Glomerular endothelial cell (primary cell): ENCODE measurements around the gene RAVER1. TPM values are rescaled to one million over a fixed set of nuclear protein-coding genes. Genes with fewer than 3 reads are reported as not detected.

Experiments
- DNase-seq: peaks from one replicate; pipeline ENCODE4 v3.0.0-alpha.2; 2011; ENCODE audit warnings: low read depth, low spot score; ENCODE audit errors: extremely low read depth
- total RNA-seq: library from RNA; depleted of rRNA; stranded (reverse); fragments of >200 nt; gene quantifications from 2 replicates; pipeline ENCODE4 v1.2.3, GENCODE V29; 2015

RAVER1 gene
- total RNA-seq, 1 donor from 2014 or later, result 68.2 TPM

DNA sequence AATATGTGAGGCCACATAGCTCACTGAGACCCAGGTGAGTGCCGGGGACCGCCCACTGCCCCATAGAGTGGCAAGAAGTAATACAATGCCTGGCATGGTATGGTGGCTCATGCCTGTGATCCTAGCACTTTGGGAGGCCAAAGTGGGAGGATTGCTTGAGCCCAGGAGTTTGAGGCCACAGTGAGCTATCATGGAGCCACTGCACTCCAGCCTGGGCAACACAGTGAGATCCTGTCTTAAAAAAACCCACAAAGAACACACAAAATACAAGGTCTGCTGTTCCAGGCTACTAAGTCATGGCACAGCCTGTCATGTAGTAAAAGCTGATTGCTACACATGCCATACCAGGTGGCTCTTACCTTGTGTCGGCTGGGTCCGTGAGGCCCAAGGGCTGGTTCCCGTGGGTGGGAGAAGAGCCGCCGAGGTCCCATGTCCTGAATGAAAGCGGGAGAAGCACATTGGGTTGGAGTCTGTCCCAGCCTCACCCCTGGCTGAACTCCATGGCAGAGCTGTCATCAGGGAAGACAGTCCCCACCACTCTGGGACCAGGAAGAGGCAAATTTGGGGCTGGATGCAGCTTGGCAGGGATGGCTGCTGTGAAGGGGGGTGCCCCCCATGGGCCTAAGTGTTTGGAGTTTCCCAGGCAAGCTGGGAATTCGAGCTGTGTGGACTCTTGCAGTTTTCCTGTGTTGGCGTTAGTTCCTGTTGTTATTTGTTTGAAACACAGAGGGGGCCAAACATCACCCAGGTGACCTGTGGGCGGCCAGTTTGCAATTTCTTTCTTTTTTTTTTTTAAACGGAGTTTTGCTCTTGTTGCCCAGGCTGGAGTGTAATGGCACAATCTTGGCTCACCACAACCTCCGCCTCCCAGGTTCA lies 14.3 kb downstream of the RAVER1 start:
- DNase-seq, result no peak

DNA sequence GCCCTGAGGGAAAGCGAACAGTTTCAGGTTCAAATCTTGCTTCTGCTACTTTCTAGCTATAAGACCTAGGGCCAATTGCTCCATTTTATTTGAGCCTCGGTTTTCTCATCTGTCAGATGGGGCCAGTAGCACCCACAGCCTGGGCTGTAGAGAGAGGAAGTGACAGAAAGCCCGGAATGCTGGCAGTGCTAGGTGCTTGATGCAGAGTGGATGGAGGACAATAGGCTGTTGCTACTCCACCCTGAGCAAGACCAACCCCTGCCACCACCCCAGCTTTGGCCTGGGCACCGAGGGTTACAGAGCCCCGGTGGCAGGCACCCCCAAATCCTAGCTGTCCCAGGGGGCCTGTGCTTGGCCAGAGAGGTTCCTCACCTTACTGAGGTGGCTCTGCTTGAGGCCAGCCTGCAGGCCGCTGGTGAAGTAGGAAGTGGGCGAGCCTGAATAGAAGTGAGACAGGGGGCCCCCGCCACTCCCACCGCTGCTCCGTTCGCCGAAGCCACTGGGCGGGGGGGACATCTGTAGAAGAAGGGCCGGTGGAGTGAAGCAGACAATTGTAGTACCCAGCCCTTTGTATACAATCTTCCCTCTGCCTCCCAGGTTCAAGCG lies 15.4 kb downstream of the RAVER1 start:
- DNase-seq, result no peak

DNA sequence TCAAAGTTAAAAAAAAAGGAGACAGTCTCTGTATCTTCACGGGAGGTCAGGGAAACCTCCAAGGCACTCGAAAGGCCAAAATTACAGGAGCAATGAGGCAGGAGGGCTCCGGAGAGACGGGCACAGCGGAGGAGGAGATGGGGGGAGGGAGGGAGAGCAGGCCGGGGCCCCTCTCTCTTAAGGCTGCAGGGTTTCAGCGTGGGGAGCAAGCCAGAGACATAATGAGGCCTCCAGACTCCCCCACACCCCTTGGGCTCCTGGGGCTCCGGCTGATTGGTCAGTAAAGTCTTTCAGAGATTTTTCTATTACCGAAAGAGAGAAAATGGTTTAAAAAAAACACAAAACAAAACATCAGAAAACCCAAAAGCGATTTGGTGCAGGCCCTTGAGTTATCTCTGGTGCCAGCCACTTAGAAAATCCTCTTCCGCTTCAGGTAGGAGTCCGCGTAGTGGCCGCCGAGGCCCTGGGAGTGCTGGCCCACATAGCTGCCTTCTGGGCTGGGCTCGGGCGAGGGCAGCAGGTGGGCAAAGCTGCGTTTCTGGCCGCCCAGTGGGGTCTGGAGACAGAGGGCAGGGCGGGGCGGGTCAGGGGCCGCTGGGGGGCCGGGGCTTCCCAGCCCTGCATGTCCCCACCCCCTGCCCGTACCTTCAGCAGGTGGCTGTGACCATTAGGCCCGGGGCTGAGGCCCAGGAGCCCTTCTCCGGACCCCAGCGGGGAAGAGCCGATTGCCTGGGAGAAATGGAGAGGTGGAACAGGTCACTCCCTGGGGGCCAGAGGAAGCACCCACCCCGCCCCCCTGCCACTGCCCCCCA lies 16.1 kb downstream of the RAVER1 start:
- no peak for DNase-seq

DNA sequence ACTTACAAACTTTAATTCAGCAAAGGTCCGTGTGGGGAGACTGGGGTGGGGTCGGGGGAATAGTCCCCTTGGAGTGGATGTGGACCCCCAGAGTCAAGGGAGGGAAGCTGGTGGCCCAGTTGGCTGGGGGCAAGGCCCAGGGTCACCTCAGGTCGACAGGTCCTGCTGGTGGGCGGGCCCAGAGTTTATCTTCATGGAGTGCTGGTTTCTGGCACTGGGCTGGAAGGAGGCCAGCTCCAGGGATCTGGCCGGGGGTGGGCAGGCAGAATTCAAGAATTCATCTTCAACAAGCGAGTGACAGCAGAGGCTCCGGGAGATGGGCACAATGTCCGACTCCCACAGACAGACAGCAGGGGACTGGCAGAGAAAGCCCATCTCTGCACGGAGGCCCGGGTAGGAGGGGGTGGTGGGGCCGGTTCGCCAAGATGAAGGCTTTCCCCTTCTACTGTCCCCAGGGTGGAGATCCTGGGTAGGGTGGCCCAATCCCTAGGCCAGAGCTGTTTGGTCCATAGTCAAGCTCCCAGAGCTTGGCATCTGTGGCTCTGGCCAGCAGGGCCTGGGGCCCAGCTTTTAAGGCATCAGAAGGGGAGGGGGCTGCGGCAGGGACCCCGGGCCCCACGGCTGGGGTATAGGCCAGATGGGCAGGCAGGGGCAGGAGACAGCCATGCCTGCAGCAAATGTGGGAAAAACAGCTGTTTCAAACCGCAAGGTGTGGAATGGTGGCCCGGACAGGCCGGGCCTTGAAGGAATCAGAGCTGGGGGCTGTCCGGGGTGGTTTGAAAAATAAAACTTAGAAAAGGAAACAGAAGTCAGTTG lies 16.9 kb downstream of the RAVER1 start:
- DNase-seq, result no peak

DNA sequence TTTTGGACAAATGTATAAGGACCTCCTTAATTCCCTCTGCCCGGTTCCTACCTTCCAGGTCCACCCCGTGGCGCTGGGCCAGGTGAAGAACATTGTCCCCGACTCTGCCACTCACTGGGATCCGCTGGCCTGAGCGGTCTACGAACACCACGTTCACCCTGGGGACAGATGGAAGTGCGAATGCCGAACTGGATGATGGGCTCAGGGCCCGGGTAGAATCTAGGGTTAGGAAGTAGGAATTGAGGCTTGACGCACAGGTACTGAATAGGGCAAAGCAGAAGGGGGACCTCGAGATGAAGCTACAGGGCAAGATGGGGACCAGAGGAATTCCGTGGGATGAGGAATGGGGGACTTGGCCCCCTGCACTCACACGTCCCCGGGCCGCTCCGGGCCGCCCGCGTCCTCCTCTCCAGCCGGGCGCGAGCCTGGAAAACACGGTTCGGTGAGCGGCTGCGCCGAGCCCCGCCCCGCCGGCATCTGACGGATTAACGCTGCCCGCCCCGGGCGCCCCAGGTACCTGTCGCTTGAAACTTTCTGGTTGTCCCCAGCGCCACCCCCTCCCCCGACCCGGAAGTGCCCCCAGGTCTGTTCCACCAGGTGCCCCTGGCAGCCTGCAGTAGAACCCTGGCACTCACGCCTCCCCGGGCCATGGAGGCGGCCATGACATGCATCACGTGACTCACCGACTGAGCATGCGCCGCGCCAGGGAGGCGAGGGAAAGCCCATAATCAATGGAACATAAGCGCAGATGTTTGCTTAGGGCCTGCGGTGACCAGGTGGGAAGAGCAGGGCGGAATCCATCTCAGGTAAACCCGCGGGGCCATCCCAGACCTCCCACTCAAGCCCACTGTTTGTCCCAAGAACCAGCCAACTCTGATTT lies 17.8 kb downstream of the RAVER1 start, which contains the start of gene FDX2:
TSS of gene FDX2 (minus strand) at position 681 of the 880 bp plus-strand sequence. CDS start at position 662, 19 bp downstream.
- no peak for DNase-seq

DNA sequence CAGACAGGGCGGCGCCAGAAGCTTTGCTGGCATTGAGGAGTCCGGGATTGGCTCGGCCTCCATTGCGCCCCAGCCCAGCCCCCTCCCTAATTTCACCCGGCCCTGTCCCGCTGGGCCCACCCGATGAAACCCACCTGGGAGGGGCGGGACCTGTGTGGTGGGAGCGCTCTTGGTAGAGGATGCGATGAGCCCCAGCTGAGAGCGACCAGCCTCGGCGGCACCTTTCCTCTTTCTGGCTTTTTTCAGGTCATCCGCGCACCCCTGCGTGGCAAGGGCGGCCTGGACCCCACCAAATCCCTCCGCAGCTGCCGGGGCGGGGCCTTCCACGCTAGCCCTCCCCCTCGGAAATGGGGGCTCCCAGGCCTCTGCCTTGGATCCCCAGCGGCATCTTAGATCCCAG lies 23.9 kb downstream of the RAVER1 start, which contains the start of gene ZGLP1:
TSS of gene ZGLP1 (minus strand) at position 393 of the 400 bp plus-strand sequence.
- no peak for DNase-seq

DNA sequence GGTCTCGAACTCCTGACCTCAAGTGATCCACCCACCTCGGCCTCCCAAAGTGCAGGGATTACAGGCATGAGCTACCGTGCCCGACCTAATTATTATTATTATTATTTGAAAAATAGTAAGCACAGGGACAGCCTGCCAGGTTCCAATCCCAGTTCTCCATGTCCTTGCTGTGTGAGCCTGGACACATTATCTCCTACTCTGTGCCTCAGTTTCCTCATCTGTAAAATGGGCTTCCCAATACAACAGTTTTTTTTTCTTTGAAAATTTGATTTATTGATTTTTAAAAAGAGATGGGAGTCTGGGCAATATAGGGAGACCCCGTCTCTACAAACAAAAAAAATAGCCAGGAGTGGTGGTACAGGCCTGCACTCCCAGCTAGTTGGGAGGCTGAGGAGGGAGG lies 27.0 kb downstream of the RAVER1 start:
- DNase-seq, result no peak

DNA sequence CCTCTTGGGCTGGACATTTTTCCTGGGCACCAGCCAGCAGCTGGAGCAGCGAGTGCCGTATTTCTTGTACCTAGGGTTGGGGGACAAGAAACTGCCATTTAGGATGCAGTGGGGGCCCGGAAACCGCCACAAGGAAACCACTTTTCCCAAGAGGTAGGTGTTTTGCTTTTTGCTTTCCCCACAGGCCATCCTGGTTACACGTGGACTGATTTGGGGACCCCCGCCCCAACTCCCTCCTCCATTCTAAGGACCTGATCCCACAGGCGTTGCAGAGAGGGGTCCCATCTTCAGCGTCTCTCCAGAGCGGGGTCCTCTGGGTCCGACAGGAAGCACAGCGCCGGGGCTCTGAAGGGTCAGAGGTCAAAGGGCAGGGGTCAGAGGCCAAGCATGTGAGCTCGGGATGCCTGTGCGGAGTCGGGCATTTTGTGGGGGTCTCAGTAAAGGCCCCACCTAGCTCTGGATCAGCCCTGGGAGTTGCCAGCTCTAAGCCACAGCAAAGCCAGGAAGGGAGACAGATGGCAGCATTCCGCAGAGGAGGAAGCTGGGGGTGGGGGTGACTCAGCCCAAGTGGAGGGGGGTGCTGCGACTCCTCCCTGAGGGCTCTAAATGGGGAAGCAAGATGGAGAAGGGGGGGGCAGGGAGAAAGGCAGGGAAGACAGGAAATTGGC lies 28.1 kb downstream of the RAVER1 start:
- DNase-seq, result no peak

DNA sequence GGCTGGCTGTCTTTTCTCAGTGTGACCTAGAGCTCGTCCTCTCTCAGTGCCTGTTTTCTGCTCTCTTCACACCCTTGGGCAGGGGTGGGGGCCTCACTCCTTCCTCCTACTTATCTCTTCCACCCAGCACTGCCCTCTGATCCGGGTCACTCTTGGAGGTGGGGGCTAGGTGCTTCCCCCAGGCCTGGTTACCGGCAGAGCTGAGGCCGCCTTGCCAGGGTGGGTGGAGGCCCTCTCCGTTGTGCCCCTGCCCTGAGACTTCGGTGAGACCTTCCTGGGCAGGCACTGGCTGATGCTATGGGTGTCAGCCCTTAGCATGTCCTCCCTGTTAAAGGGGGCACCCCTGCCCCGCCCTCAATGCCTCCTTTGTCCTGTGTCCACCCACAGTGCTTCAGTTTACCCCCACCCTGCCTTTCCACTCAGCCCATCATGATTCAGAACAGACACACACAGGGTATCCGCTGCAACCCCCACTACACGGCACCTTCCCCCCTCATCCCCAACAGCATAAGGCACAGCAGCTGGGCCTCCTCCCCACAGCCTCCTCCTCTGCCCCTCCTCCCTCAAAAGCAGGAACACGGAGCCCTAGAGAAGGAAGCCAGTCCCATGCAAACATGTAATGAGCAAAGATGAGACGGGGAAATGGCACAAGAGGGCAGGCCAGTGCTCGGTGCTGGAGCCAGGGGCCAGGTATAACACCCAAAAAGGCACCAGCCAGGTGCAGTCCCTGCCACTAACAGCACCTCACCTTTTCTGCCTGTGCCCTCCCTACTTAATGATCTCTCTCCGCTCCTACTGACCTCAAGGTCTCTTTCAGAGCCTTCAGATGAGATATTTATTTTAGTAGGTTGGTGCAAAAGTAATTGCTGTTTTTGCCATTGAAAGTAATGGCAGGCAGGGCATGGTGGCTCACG lies 33.5 kb downstream of the RAVER1 start:
- no peak for DNase-seq

DNA sequence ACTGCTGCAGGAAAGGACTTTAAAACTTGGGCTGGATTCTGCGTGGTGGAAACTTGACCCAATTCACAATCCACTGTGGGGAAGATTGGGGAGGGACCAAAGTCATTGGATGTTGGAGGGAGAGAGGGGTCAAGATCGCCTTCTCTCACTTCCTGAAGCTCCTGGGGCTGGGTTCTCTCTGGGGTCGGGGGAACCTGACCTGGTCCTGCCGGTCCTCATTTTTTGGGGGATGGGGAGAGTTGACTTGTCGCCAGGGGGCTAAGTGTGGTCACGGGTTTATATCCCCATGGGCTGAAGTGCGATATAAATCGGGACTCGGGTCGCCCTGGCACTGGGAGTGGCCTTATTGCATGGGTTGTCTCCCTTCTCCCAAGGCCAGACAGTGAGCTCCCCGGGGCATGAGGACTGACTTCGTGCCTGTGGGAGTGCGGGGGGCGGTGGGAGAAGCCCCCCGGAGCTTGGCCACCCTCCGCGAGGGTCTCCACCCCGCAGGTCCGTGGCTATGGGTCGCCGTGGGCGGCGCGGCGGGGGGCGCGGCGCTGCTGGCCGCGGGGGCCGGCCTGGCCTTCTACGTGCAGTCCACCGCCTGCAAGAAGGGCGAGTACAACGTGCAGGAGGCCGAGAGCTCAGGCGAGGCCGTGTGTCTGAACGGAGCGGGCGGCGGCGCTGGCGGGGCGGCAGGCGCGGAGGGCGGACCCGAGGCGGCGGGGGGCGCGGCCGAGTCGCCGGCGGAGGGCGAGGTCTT lies 37.3 kb downstream of the RAVER1 start:
- no peak for DNase-seq

DNA sequence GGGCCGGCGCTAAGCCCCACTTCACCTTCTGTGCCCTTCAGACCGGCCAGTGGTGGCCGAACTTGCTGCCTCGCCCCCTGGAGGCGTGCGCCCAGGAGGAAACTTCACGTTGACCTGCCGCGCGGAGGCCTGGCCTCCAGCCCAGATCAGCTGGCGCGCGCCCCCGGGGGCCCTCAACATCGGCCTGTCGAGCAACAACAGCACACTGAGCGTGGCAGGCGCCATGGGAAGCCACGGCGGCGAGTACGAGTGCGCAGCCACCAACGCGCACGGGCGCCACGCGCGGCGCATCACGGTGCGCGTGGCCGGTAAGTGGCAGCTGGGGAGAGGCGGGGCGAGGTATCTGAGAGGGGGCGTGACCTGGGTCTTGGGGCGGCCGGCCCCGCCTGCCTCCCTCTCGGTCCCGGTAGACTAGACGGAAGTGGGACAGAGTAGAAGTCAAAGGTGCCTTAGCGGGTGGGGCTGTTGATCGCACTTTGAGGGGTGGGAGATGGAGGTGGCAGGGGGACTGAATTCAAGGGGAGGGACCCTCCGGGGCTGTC lies 38.0 kb downstream of the RAVER1 start:
- no peak for DNase-seq

DNA sequence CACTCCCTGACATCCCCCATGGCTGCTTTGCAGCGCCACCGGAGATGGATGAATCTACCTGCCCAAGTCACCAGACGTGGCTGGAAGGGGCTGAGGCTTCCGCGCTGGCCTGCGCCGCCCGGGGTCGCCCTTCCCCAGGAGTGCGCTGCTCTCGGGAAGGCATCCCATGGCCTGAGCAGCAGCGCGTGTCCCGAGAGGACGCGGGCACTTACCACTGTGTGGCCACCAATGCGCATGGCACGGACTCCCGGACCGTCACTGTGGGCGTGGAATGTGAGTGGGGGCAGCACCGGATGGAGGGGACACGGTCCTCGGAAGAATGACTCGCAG lies 39.0 kb downstream of the RAVER1 start:
- no peak for DNase-seq

DNA sequence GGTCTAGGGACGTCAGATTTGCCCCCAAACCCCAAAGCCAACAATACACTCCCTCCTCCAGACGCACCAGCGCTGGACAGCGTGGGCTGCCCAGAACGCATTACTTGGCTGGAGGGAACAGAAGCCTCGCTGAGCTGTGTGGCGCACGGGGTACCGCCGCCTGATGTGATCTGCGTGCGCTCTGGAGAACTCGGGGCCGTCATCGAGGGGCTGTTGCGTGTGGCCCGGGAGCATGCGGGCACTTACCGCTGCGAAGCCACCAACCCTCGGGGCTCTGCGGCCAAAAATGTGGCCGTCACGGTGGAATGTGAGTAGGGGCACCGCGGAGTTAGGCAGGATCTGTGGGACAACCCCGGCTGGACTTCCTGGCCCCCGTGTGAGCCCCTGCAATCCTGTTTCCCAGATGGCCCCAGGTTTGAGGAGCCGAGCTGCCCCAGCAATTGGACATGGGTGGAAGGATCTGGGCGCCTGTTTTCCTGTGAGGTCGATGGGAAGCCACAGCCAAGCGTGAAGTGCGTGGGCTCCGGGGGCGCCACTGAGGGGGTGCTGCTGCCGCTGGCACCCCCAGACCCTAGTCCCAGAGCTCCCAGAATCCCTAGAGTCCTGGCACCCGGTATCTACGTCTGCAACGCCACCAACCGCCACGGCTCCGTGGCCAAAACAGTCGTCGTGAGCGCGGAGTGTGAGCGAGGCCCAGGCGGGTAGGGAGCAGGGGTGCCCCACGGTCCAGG lies 39.5 kb downstream of the RAVER1 start:
- no peak for DNase-seq

DNA sequence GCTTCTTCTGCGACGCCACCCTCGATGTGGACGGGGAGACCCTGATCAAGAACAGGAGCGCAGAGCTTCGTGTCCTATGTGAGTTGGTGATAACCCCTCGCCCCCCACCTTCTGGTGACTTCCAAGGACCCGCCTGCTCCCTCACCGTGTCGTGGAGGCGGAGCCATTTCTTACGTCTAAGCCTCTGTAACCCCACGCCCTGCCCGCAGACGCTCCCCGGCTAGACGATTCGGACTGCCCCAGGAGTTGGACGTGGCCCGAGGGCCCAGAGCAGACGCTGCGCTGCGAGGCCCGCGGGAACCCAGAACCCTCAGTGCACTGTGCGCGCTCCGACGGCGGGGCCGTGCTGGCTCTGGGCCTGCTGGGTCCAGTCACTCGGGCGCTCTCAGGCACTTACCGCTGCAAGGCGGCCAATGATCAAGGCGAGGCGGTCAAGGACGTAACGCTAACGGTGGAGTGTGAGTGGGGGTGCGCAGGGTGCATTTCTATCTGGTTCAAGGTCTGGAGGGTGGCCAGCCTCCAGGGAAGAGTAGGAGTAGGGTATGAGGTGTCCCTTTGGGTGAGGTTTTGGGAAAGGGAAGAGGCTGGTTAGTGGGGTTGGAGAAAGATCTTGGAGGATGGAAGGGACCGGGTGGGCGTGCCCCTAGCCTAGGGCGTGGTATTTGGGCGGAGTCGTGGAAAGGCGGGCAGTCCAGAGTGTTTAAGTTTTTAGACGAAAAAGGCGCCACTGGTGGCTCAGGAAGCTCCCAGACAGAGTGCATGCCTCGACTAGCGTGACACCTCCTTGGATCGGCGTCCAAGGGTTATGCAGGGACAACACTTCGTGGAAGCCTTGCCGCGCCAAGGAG lies 40.3 kb downstream of the RAVER1 start:
- no peak for DNase-seq

DNA sequence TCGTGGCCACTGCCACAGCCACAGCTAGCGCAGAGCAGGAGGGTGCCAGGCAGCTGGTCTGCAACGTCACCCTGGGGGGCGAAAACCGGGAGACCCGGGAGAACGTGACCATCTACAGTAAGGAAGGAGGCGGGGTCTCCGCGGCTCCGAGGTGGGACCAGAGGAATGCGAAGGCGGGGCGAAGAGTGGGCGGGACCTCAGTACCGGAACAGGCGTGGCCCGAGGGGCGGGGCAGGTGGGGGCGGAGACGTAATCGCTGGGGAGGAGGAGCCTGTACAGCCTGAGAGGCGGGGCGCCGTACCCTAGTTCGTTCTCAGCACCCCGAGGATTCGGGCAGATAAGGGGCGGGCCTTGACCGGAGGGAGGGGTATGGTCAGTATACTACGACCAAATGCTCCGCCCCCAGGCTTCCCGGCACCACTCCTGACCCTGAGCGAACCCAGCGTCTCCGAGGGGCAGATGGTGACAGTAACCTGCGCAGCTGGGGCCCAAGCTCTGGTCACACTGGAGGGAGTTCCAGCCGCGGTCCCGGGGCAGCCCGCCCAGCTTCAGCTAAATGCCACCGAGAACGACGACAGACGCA lies 41.0 kb downstream of the RAVER1 start:
- no peak for DNase-seq
